Activated T-cell treated with anti-CD3 and anti-CD28 coated beads, Interleukin-2, amount 50 U/mL, for 72 hours (primary cell): ENCODE data around the gene NPW. TPM values are rescaled to one million over a fixed set of nuclear protein-coding genes. Genes with fewer than 3 reads are reported as not detected.

Source experiments
- ATAC-seq, 2 donors: fragments of 150-1000 bp; cut with Tn5 transposase; replicated peaks in 1 of 2; 2 replicates each; pipeline ENCODE4 v1.10.0; 2021; ENCODE audit warnings: moderate library complexity in 2 of 2, mild to moderate bottlenecking in 1 of 2
- DNase-seq, 2 donors: peaks; one replicate each; pipeline ENCODE4 v3.0.0; 2021 to 2022; ENCODE audit warnings: mixed read lengths in 1 of 2
- H3K27ac Mint-ChIP-seq: one replicate; pipeline ENCODE4 v1.8.0; 2022; ENCODE audit warnings: mild to moderate bottlenecking, moderate library complexity, mixed read lengths
- H3K27me3 Mint-ChIP-seq: one replicate; pipeline ENCODE4 v1.8.0; 2022; ENCODE audit warnings: low read depth, mixed read lengths
- H3K36me3 Mint-ChIP-seq, 2 donors: one replicate each; pipeline ENCODE4 v1.8.0; 2022; ENCODE audit warnings: mixed read lengths in 2 of 2, mild to moderate bottlenecking in 1 of 2; ENCODE audit not compliant: insufficient read depth in 2 of 2
- H3K4me1 Mint-ChIP-seq: one replicate; pipeline ENCODE4 v1.8.0; 2022; ENCODE audit warnings: low read depth, mixed read lengths
- H3K4me3 Mint-ChIP-seq, 2 donors: one replicate each; pipeline ENCODE4 v1.8.0; 2022; ENCODE audit warnings: mild to moderate bottlenecking in 2 of 2, mixed read lengths in 2 of 2, moderate library complexity in 2 of 2
- H3K9me3 Mint-ChIP-seq, 2 donors: one replicate each; pipeline ENCODE4 v1.8.0; 2022; ENCODE audit warnings: mixed read lengths in 2 of 2
- total RNA-seq, 2 donors: library from RNA; stranded (reverse); gene quantifications; one replicate each; pipeline ENCODE4 v1.2.3, GENCODE V29; 2022

NPW gene
- total RNA-seq, 2 donors from 2014 or later, result 1.5 to 1.9 TPM

DNA sequence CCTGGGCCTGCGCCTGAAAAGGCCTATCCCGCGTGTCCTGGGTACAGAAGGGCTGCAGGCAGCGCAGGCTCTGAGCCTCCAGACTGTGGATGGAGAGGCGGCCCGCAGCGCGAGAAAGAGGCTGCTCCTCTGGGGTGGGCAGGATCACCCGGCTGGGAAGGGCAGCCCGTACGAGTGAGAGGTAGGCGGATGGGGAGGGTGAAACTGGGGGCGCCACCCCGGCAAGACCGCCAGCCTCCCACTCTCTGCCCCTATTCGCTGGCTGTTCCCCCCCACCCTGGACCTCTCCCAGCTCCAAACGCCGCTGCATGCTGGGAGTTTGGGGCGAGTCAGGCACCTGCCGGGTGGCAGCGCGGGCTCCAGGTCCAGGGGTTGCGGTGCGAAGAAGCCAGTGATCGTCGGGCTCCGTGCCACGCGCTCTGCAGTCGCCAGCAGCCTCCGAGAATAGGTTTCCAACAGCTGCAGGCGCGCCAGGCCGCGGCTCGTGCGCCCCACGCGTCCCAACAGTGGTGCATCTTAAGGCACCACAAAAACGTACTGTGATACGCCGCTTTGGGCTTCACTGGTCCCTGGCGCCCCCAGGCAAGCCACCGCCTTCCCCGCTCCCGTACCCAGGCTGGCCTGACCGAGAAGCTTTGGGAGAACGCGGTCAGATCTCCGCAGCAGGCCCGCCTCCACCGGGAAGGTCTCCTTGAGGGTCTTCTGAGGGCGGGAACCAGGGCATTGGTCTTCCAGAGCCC, 39.4 kb upstream of the NPW start:
- peaks cover 0 to 2% of the 10 kb centered on the region in 2 donors for H3K36me3 Mint-ChIP-seq
- no peak for ATAC-seq
- H3K27ac Mint-ChIP-seq, result no peak overlapping the region
- peaks cover 30% of the 10 kb centered on the region for H3K4me1 Mint-ChIP-seq
- H3K27me3 Mint-ChIP-seq, result peaks cover 28% of the 10 kb centered on the region
- H3K9me3 Mint-ChIP-seq, result no peaks in the 10 kb centered on the region
- no peak overlapping the region for H3K4me3 Mint-ChIP-seq
- no peak for DNase-seq

DNA sequence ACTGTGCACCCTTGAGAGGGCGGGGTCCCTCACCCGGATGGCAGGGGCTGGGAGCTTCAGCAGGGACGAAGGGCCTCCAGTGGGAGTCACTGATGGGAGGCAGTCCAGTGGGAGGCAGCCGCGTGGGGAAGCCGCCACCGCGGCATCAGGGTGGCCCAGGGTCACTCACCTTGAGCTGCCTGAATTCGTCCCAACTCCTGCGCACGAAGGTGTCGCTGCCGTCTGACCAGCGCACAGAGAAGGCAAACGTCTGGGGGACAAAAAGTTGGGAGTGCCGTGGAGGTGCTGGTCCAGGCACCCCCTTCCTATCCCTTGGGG, 38.9 kb upstream of the NPW start:
- Mint-ChIP-seq H3K4me3 (no peak overlapping the region), H3K9me3 (no peaks in the 10 kb centered on the region), H3K27me3 (peaks cover 28% of the 10 kb centered on the region), H3K27ac (no peak overlapping the region), H3K4me1 (peaks cover 32% of the 10 kb centered on the region), H3K36me3 (peaks cover 0 to 2% of the 10 kb centered on the region in 2 donors)
- ATAC-seq (no peak), DNase-seq (no peak)

DNA sequence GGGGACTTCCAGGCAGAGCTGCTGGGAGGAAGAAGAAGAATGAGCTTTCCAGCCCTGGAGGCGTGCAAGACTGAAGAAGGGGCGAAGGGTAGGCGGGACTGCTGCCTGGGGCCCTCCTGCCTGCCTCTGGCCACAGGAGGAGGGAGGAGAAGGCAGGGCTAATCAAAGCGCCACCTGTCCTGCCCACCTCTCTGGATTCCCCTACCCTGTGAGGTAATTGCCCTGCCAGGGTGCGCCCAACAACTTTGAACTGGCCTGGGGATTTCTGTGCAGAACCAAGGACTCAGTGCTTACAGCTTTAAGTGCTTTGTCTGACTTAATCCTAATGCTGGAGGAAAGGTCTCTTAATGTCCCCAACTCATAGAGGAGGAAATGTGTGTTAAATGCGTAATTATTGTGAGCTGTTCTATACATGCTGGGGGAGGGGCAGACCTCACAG, 38.2 kb upstream of the NPW start, which contains the start of gene NOXO1:
TSS of gene NOXO1 (minus strand) at position 72 of the 439 bp plus-strand sequence. CDS start 290 bp downstream, outside the sequence.
- DNase-seq (no peak), ATAC-seq (peak in 1 of 2 donors; percentile 11)
- Mint-ChIP-seq H3K27ac (no peak within 1 kb of the TSS), H3K36me3 (peaks cover 2% of the 10 kb centered on the region in 2 donors), H3K4me3 (peak within 1 kb of the TSS in 1 of 2 donors; percentile 89), H3K9me3 (no peaks in the 10 kb centered on the region), H3K27me3 (peaks cover 28% of the 10 kb centered on the region), H3K4me1 (peaks cover 32% of the 10 kb centered on the region)

GRCh38 chr16:1982013-1982433, 37.6 kb upstream of the NPW start:
- Mint-ChIP-seq H3K9me3 (no peaks in the 10 kb centered on the region), H3K27ac (no peak overlapping the region), H3K4me3 (no peak overlapping the region), H3K36me3 (peaks cover 2 to 4% of the 10 kb centered on the region in 2 donors), H3K27me3 (peaks cover 28% of the 10 kb centered on the region), H3K4me1 (peaks cover 32% of the 10 kb centered on the region)
- ATAC-seq (no peak), DNase-seq (no peak)

DNA sequence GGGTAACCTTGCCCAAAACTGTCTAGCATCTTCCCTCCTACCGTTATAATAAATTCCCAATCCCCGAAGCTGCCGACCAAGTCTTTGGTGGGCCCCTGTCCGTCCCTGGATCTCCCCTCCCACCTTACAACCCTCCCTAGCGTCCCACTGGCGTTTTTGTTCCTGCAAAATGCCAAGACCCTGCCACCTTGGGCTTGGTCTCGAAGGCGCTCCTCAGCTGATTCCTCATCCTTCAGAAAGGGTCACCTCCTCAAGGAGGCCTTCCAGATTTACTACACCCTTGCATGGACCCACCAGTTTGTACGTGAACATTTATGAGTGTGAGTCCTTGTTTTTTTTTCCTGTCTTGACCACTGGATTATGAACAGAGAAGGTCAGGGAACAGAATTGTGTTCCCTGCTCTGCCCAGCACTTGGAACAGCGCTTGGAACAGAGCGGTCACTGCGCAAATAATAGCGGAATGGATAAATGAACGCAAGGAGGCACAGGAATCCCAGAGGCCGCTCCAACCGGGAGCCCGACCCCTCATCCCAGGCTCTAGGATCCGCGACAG, 36.5 kb upstream of the NPW start:
- no peak overlapping the region for H3K27ac Mint-ChIP-seq

GRCh38 chr16:1983544-1984346, 35.8 kb upstream of the NPW start, which contains the start of gene GFER:
Gene GFER (plus strand): TSS chr16:1984193. CDS start chr16:1984219, 26 bp downstream.
- DNase-seq (peak; percentile 86 to 88), ATAC-seq (peak; percentile 85 to 91)
- H3K36me3 Mint-ChIP-seq, result peaks cover 0 to 4% of the 10 kb centered on the region in 2 donors
- H3K27ac Mint-ChIP-seq, result no peak within 1 kb of the TSS
- H3K4me1 Mint-ChIP-seq, result peaks cover 32% of the 10 kb centered on the region
- H3K9me3 Mint-ChIP-seq, result no peaks in the 10 kb centered on the region
- peaks cover 33% of the 10 kb centered on the region for H3K27me3 Mint-ChIP-seq
- peak within 1 kb of the TSS; percentile 85 to 89 for H3K4me3 Mint-ChIP-seq

More for the DNA sequence above, 36.5 kb upstream of the NPW start:
- DNase-seq (no peak), ATAC-seq (no peak)
- peaks cover 0 to 4% of the 10 kb centered on the region in 2 donors for H3K36me3 Mint-ChIP-seq
- peaks cover 32% of the 10 kb centered on the region for H3K4me1 Mint-ChIP-seq
- peak overlapping the region; percentile 85 to 89 for H3K4me3 Mint-ChIP-seq
- no peaks in the 10 kb centered on the region for H3K9me3 Mint-ChIP-seq
- H3K27me3 Mint-ChIP-seq, result peaks cover 28% of the 10 kb centered on the region

DNA sequence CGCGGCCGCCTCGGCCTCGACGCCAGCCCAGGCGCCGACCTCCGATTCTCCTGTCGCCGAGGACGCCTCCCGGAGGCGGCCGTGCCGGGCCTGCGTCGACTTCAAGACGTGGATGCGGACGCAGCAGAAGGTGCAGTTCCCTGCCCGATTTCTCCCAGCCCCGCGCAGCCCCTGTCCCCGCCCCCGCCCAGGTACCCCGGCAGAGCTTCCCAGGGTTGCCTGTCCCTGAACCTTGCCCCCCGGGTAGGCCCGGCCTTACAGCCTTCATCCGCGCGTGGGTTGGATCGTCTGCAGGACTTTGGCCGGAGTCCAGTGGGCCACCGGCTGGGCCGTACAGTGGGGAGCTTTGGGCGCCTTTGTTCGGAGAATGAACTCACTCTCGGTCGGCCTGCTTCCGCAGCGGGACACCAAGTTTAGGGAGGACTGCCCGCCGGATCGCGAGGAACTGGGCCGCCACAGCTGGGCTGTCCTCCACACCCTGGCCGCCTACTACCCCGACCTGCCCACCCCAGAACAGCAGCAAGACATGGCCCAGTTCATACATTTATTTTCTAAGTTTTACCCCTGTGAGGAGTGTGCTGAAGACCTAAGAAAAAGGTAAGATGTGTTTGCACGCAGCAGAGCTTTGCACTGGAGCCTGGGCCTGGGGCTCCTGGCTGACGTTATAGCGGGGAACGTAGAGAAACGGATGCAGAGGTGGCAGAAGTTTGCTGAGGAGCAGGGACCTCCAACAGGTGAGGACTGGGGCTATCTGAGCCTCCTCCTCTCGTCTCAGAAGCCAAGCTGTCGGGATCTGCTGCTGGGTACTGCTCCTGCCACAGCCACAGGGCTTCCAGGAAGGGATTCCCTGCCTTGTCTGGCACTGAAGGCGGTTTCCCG, 35.0 kb upstream of the NPW start:
- ATAC-seq (peak; percentile 22 to 26), DNase-seq (no peak)
- Mint-ChIP-seq H3K4me3 (peak overlapping the region; percentile 85 to 89), H3K4me1 (peaks cover 32% of the 10 kb centered on the region), H3K36me3 (peaks cover 2 to 4% of the 10 kb centered on the region in 2 donors), H3K27ac (no peak overlapping the region), H3K27me3 (peaks cover 36% of the 10 kb centered on the region), H3K9me3 (no peaks in the 10 kb centered on the region)

DNA sequence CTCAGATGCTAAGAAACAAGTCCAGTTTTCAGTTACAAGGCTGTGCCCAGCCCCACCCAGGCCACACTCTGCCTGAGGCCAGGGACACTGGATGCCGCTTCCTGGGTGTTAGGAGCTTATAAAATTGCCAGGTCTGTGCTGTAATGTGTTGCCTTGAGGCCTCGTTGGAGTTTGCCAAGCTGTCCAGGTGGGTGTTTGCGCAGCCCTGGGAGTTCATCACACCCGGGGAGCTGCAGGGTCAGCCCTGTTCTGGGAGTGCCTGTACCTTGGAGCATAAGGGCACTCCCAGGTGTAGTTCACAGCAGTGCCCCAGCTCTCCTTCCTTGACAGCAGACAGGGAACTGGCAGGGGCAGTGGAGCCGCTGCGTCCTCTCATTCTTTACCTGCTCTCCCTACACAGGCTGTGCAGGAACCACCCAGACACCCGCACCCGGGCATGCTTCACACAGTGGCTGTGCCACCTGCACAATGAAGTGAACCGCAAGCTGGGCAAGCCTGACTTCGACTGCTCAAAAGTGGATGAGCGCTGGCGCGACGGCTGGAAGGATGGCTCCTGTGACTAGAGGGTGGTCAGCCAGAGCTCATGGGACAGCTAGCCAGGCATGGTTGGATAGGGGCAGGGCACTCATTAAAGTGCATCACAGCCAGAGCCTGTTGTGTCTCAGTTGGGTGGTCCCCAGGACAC, 34.0 kb upstream of the NPW start:
- H3K27ac Mint-ChIP-seq, result no peak overlapping the region

GRCh38 chr16:1987198-1987597, 32.4 kb upstream of the NPW start:
- Mint-ChIP-seq H3K4me3 (no peak overlapping the region), H3K27ac (no peak overlapping the region), H3K4me1 (peaks cover 31% of the 10 kb centered on the region), H3K9me3 (no peaks in the 10 kb centered on the region), H3K27me3 (peaks cover 21% of the 10 kb centered on the region), H3K36me3 (peaks cover 3 to 4% of the 10 kb centered on the region in 2 donors)
- ATAC-seq (no peak), DNase-seq (no peak)

More for the DNA sequence above, 34.0 kb upstream of the NPW start:
- ATAC-seq (no peak), DNase-seq (no peak)
- Mint-ChIP-seq H3K4me1 (peaks cover 32% of the 10 kb centered on the region), H3K27me3 (peaks cover 36% of the 10 kb centered on the region), H3K36me3 (peaks cover 2 to 4% of the 10 kb centered on the region in 2 donors), H3K4me3 (peak overlapping the region; percentile 85 to 89), H3K9me3 (no peaks in the 10 kb centered on the region)

DNA sequence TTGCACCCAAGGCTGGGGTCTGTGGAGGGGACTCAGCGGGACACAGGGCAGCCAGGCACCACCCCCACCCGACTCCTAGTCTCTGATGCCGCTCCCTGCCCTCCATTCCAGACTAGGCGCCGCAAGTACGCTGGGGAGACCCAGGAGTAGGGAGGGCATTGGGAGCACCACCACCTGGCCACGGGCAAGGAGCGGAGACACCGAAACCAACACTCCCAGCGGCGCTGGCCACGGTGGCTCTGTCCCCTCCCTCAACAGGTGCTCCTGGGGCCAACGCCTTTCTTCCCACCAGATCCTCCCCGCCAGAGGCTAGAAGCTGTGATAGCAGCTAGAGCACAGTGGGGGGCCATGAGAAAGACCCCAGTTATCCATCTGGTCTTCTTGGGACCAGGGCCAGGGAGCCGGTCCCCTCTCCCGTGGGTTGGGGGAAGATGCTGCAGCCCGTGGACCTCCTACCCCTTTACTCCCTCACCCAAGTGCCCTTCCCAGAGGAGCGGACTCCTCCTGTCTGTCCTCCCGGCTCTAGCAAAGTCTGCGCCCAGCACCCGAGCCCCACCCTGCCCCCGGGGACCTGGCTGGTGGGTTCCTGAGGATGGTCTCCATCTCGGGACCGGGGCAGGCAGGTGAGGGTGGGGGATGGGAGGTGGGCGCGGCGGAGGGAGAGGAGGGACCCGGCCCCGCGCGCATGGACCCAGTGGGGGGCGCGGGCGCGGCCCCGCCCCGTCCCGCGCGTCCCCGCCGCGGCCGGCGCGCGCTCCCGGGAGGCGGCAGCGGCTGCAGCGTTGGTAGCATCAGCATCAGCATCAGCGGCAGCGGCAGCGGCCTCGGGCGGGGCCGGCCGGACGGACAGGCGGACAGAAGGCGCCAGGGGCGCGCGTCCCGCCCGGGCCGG, 30.1 kb upstream of the NPW start, which contains the start of gene SYNGR3:
TSS of gene SYNGR3 (plus strand) at position 762 of the 892 bp plus-strand sequence. CDS start 133 bp downstream, outside the sequence.
- Mint-ChIP-seq H3K27me3 (peaks cover 8% of the 10 kb centered on the region), H3K27ac (peak within 1 kb of the TSS; percentile 81), H3K36me3 (peaks cover 4 to 6% of the 10 kb centered on the region in 2 donors), H3K9me3 (no peaks in the 10 kb centered on the region), H3K4me3 (peak within 1 kb of the TSS; percentile 86 to 88), H3K4me1 (peaks cover 32% of the 10 kb centered on the region)
- ATAC-seq (no peak), DNase-seq (peak; percentile 35 to 55)

- DNase-seq (no peak), ATAC-seq (peak in 1 of 2 donors; percentile 1)
- peaks cover 4 to 6% of the 10 kb centered on the region in 2 donors for H3K36me3 Mint-ChIP-seq
- H3K4me1 Mint-ChIP-seq, result peaks cover 26% of the 10 kb centered on the region
- H3K4me3 Mint-ChIP-seq, result peak overlapping the region in 1 of 2 donors; percentile 86
- no peaks in the 10 kb centered on the region for H3K9me3 Mint-ChIP-seq
- peaks cover 8% of the 10 kb centered on the region for H3K27me3 Mint-ChIP-seq
- H3K27ac Mint-ChIP-seq, result no peak overlapping the region
Observed at GRCh38 chr16:1990101-1990350, 29.6 kb upstream of the NPW start.
